ENCODE results near the gene SLCO2A1. TPM values are rescaled to one million over a fixed set of nuclear protein-coding genes. Genes with fewer than 3 reads are reported as not detected.

The SLCO2A1 gene
- total and polyA plus RNA-seq, 2 experiments from 2014 or later: 0.31 to 1.0 TPM

DNA sequence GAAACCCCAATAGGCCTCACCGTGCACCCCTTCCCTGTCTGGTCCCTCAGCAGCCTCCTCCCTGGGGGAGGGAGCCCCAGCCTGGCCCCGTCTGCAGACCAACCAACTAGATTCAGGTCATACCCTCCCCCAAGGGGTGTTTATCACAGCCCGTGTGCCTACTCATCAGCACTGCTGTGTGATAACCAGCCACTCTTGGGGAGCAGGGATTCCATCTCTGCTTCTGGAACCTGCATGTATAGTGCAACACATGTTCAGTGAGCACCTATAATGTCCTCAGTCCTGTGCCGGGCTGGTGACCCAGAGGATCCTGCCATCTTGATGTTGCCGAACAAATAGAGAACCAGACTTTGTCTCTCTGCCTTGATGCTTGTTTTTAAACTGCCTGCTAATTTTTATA, 6.6 kb upstream of the SLCO2A1 start:
- H3K79me2 ChIP-seq (replicated peaks; ENCODE audit: insufficient read depth): no peaks in the 10 kb centered on the region
- no peak overlapping the region for H3K4me2 ChIP-seq
- no peaks in the 10 kb centered on the region for H3K4me1 ChIP-seq (ENCODE audit: insufficient read depth)
- Mint-ChIP-seq H3K27me3 (ENCODE audit: insufficient read depth, low read depth, poor library complexity) (peaks cover 12% of the 10 kb centered on the region), H3K27ac (no peak overlapping the region), H3K9me3 (peaks cover 6% of the 10 kb centered on the region; the same call in 2 of the 3 replicates), H3K4me1 (peaks cover 4% of the 10 kb centered on the region), H3K36me3 (ENCODE audit: low read depth) (no peaks in the 10 kb centered on the region), H3K4me3 (no peak overlapping the region)
- H2AFZ ChIP-seq: peak overlapping the region; percentile 18; the same call in 1 of the 2 replicates
- H4K20me1 ChIP-seq (replicated peaks; ENCODE audit: insufficient read depth): no peaks in the 10 kb centered on the region
- ATAC-seq (no peak), DNase-seq (ENCODE audit: low spot score) (no peak)
- H3K36me3 ChIP-seq (ENCODE audit: insufficient read depth): no peaks in the 10 kb centered on the region
- H3K27me3 ChIP-seq (ENCODE audit: insufficient read depth): peaks cover 6% of the 10 kb centered on the region; the same call in 1 of the 2 replicates
- peaks cover 2% of the 10 kb centered on the region for H3K9me2 ChIP-seq (ENCODE audit: insufficient read depth)
- H3K27ac ChIP-seq (ENCODE audit: low read depth): no peak overlapping the region
- H3K4me3 ChIP-seq: no peak overlapping the region
- H3F3A ChIP-seq (replicated peaks; ENCODE audit: low read depth): no peaks in the 10 kb centered on the region
- TF ChIP-seq, protein P1, sequence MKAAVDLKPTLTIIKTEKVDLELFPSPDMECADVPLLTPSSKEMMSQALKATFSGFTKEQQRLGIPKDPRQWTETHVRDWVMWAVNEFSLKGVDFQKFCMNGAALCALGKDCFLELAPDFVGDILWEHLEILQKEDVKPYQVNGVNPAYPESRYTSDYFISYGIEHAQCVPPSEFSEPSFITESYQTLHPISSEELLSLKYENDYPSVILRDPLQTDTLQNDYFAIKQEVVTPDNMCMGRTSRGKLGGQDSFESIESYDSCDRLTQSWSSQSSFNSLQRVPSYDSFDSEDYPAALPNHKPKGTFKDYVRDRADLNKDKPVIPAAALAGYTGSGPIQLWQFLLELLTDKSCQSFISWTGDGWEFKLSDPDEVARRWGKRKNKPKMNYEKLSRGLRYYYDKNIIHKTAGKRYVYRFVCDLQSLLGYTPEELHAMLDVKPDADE (IDR thresholded peaks at IDR 0.05): no peak
- TF ChIP-seq ZNF331 (CRISPR knock-in tag; IDR thresholded peaks at IDR 0.05; ENCODE audit: low read depth) (no peak), CTCF (conservative IDR thresholded peaks at IDR 0.05; ENCODE audit: low read depth in 2 of 2) (no peak), EZH2phosphoT487 (IDR thresholded peaks at IDR 0.05; ENCODE audit: unreplicated experiment) (no peak), EZH2 (IDR thresholded peaks at IDR 0.05; ENCODE audit: low read depth, unreplicated experiment) (no peak), ZNF114 (CRISPR knock-in tag; IDR thresholded peaks at IDR 0.05) (no peak), NANOG (IDR thresholded peaks at IDR 0.05; ENCODE audit: borderline replicate concordance) (no peak), JUNB (IDR thresholded peaks at IDR 0.05; ENCODE audit: unreplicated experiment) (no peak), POLR2AphosphoS5 (IDR thresholded peaks at IDR 0.05; ENCODE audit: low read depth) (no peak), CREB1 (CRISPR knock-in tag; IDR thresholded peaks at IDR 0.05; ENCODE audit: low read depth) (no peak), STAT1 (IDR thresholded peaks at IDR 0.05; ENCODE audit: unreplicated experiment) (no peak)
- TF ChIP-seq, protein P2, sequence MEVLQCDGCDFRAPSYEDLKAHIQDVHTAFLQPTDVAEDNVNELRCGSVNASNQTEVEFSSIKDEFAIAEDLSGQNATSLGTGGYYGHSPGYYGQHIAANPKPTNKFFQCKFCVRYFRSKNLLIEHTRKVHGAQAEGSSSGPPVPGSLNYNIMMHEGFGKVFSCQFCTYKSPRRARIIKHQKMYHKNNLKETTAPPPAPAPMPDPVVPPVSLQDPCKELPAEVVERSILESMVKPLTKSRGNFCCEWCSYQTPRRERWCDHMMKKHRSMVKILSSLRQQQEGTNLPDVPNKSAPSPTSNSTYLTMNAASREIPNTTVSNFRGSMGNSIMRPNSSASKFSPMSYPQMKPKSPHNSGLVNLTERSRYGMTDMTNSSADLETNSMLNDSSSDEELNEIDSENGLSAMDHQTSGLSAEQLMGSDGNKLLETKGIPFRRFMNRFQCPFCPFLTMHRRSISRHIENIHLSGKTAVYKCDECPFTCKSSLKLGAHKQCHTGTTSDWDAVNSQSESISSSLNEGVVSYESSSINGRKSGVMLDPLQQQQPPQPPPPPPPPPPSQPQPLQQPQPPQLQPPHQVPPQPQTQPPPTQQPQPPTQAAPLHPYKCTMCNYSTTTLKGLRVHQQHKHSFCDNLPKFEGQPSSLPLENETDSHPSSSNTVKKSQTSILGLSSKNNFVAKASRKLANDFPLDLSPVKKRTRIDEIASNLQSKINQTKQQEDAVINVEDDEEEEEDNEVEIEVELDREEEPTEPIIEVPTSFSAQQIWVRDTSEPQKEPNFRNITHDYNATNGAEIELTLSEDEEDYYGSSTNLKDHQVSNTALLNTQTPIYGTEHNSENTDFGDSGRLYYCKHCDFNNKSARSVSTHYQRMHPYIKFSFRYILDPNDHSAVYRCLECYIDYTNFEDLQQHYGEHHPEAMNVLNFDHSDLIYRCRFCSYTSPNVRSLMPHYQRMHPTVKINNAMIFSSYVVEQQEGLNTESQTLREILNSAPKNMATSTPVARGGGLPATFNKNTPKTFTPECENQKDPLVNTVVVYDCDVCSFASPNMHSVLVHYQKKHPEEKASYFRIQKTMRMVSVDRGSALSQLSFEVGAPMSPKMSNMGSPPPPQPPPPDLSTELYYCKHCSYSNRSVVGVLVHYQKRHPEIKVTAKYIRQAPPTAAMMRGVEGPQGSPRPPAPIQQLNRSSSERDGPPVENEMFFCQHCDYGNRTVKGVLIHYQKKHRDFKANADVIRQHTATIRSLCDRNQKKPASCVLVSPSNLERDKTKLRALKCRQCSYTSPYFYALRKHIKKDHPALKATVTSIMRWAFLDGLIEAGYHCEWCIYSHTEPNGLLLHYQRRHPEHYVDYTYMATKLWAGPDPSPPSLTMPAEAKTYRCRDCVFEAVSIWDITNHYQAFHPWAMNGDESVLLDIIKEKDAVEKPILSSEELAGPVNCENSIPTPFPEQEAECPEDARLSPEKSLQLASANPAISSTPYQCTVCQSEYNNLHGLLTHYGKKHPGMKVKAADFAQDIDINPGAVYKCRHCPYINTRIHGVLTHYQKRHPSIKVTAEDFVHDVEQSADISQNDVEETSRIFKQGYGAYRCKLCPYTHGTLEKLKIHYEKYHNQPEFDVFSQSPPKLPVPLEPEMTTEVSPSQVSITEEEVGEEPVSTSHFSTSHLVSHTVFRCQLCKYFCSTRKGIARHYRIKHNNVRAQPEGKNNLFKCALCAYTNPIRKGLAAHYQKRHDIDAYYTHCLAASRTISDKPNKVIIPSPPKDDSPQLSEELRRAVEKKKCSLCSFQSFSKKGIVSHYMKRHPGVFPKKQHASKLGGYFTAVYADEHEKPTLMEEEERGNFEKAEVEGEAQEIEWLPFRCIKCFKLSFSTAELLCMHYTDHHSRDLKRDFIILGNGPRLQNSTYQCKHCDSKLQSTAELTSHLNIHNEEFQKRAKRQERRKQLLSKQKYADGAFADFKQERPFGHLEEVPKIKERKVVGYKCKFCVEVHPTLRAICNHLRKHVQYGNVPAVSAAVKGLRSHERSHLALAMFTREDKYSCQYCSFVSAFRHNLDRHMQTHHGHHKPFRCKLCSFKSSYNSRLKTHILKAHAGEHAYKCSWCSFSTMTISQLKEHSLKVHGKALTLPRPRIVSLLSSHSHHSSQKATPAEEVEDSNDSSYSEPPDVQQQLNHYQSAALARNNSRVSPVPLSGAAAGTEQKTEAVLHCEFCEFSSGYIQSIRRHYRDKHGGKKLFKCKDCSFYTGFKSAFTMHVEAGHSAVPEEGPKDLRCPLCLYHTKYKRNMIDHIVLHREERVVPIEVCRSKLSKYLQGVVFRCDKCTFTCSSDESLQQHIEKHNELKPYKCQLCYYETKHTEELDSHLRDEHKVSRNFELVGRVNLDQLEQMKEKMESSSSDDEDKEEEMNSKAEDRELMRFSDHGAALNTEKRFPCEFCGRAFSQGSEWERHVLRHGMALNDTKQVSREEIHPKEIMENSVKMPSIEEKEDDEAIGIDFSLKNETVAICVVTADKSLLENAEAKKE (CRISPR knock-in tag; IDR thresholded peaks at IDR 0.05): no peak
- TF ChIP-seq, protein P3, sequence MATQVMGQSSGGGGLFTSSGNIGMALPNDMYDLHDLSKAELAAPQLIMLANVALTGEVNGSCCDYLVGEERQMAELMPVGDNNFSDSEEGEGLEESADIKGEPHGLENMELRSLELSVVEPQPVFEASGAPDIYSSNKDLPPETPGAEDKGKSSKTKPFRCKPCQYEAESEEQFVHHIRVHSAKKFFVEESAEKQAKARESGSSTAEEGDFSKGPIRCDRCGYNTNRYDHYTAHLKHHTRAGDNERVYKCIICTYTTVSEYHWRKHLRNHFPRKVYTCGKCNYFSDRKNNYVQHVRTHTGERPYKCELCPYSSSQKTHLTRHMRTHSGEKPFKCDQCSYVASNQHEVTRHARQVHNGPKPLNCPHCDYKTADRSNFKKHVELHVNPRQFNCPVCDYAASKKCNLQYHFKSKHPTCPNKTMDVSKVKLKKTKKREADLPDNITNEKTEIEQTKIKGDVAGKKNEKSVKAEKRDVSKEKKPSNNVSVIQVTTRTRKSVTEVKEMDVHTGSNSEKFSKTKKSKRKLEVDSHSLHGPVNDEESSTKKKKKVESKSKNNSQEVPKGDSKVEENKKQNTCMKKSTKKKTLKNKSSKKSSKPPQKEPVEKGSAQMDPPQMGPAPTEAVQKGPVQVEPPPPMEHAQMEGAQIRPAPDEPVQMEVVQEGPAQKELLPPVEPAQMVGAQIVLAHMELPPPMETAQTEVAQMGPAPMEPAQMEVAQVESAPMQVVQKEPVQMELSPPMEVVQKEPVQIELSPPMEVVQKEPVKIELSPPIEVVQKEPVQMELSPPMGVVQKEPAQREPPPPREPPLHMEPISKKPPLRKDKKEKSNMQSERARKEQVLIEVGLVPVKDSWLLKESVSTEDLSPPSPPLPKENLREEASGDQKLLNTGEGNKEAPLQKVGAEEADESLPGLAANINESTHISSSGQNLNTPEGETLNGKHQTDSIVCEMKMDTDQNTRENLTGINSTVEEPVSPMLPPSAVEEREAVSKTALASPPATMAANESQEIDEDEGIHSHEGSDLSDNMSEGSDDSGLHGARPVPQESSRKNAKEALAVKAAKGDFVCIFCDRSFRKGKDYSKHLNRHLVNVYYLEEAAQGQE (IDR thresholded peaks at IDR 0.05; ENCODE audit: unreplicated experiment): no peak

Measured in GM23338 (cell line).